SK-N-SH treated with all-trans-retinoic acid at 6 μM for 48 hours (cell line): ENCODE data around the gene AIG1.
"Not testable (repeated sequence)": the region's sequence is repeated elsewhere in the genome, so short reads cannot be mapped to it uniquely, and the experiment has no call there.

Source experiments
- ATAC-seq: fragments of 200-7000 bp; cut with Tn5 transposase; 3 replicates; pipeline ENCODE4 v1.9.1; 2020; ENCODE audit warnings: mild to moderate bottlenecking, moderate library complexity
- ARNTL ChIP-seq: fragments of 450-650 bp; formaldehyde crosslinking; IDR thresholded peaks from 2 replicates; pipeline ENCODE4 v1.5.0; 2020; ENCODE audit warnings: low read depth, mild to moderate bottlenecking, moderate library complexity, borderline replicate concordance
- BACH2 ChIP-seq: fragments of 250-450 bp; sonication (Bioruptor Pico); IDR thresholded peaks from 2 replicates; pipeline ENCODE4 v1.9.0; 2021; ENCODE audit warnings: mild to moderate bottlenecking, borderline replicate concordance
- CREB5 ChIP-seq: fragments of 250-450 bp; sonication (Bioruptor Pico); IDR thresholded peaks from 2 replicates; pipeline ENCODE4 v1.5.1; 2020; ENCODE audit warnings: low read depth, mild to moderate bottlenecking, moderate library complexity
- CSDC2 ChIP-seq: fragments of 250-450 bp; sonication (Bioruptor Pico); IDR thresholded peaks from 2 replicates; pipeline ENCODE4 v1.5.0; 2020; ENCODE audit warnings: mild to moderate bottlenecking, moderate library complexity
- ESRRG ChIP-seq: fragments of 250-450 bp; sonication (Bioruptor Pico); IDR thresholded peaks from 2 replicates; pipeline ENCODE4 v1.6.1; 2021; ENCODE audit warnings: mild to moderate bottlenecking
- GLIS3 ChIP-seq: fragments of 250-450 bp; sonication (Bioruptor Pico); IDR thresholded peaks from 2 replicates; pipeline ENCODE4 v1.5.0; 2020; ENCODE audit warnings: mild to moderate bottlenecking, moderate library complexity
- OSR1 ChIP-seq: fragments of 250-450 bp; sonication (Bioruptor Pico); IDR thresholded peaks from 2 replicates; pipeline ENCODE4 v1.8.0; 2022; ENCODE audit warnings: moderate library complexity, mild to moderate bottlenecking, inconsistent platforms
- PATZ1 ChIP-seq: fragments of 250-450 bp; sonication (Bioruptor Pico); IDR thresholded peaks from 2 replicates; pipeline ENCODE4 v1.8.0; 2020; ENCODE audit warnings: mild to moderate bottlenecking, moderate library complexity, borderline replicate concordance
- POU6F1 ChIP-seq: fragments of 250-450 bp; sonication (Bioruptor Pico); IDR thresholded peaks from 2 replicates; pipeline ENCODE4 v1.8.0; 2021; ENCODE audit warnings: low read depth, mild to moderate bottlenecking, moderate library complexity, borderline replicate concordance
- PPARA ChIP-seq: fragments of 250-450 bp; sonication (Bioruptor Pico); IDR thresholded peaks from 2 replicates; pipeline ENCODE4 v1.5.0; 2020; ENCODE audit warnings: mild to moderate bottlenecking, borderline replicate concordance
- RARB ChIP-seq: fragments of 250-450 bp; sonication (Bioruptor Pico); IDR thresholded peaks from 2 replicates; pipeline ENCODE4 v1.8.0; 2021; ENCODE audit warnings: mild to moderate bottlenecking, moderate library complexity
- SNAI2 ChIP-seq: fragments of 250-450 bp; sonication (Bioruptor Pico); IDR thresholded peaks from 2 replicates; pipeline ENCODE4 v1.5.0; 2020; ENCODE audit warnings: mild to moderate bottlenecking, moderate library complexity
- TCF4 ChIP-seq: fragments of 250-450 bp; sonication (Bioruptor Pico); IDR thresholded peaks from 2 replicates; pipeline ENCODE4 v1.8.0; 2021; ENCODE audit warnings: mild to moderate bottlenecking, moderate library complexity, borderline replicate concordance
- TOX ChIP-seq: fragments of 250-450 bp; sonication (Bioruptor Pico); IDR thresholded peaks from 2 replicates; pipeline ENCODE4 v1.8.0; 2021; ENCODE audit warnings: mild to moderate bottlenecking, moderate library complexity, borderline replicate concordance
- TSHZ2 ChIP-seq: fragments of 250-450 bp; sonication (Bioruptor Pico); IDR thresholded peaks from 2 replicates; pipeline ENCODE4 v1.5.0; 2020; ENCODE audit warnings: mild to moderate bottlenecking, moderate library complexity
- ZFP3 ChIP-seq: fragments of 250-450 bp; sonication (Bioruptor Pico); IDR thresholded peaks from 2 replicates; pipeline ENCODE4 v1.5.0; 2020; ENCODE audit warnings: mild to moderate bottlenecking, moderate library complexity
- ZFP30 ChIP-seq: fragments of 450-650 bp; formaldehyde crosslinking; IDR thresholded peaks from 2 replicates; pipeline ENCODE4 v1.5.0; 2022; ENCODE audit warnings: mild to moderate bottlenecking, moderate library complexity
- ZNF8 ChIP-seq: fragments of 450-650 bp; formaldehyde crosslinking; IDR thresholded peaks from 2 replicates; pipeline ENCODE4 v1.5.0; 2020; ENCODE audit warnings: mild to moderate bottlenecking, moderate library complexity

The AIG1 gene

GRCh38 chr6:143040018-143040417, 20.7 kb upstream of the AIG1 start:
- no peak for ATAC-seq
- TF ChIP-seq SNAI2 (no peak), CSDC2 (CRISPR knock-in tag) (no peak), OSR1 (no peak), ZFP3 (CRISPR knock-in tag) (no peak), ZFP30 (CRISPR knock-in tag) (no peak), PPARA (CRISPR knock-in tag) (no peak), ARNTL (CRISPR knock-in tag) (no peak), PATZ1 (no peak)
- TF ChIP-seq, all 23 proteins: peak for 0

- not testable (repeated sequence) for ATAC-seq
- TF ChIP-seq ZNF8 (CRISPR knock-in tag) = peak; percentile 34; the same call in 1 of the 2 replicates
Measured at GRCh38 chr6:143044345-143044744, 16.3 kb upstream of the AIG1 start.

- ATAC-seq = no peak
- no peak for TF ChIP-seq ZFP30 (CRISPR knock-in tag)
- no peak for TF ChIP-seq ESRRG (CRISPR knock-in tag)
- no peak for TF ChIP-seq CSDC2 (CRISPR knock-in tag)
- no peak for TF ChIP-seq SNAI2
- TF ChIP-seq TSHZ2 = no peak
Measured at GRCh38 chr6:143049611-143050010, 11.1 kb upstream of the AIG1 start.

- TF ChIP-seq POU6F1 (CRISPR knock-in tag) = no peak
- TF ChIP-seq CREB5 (CRISPR knock-in tag) = no peak
- no peak for TF ChIP-seq CSDC2 (CRISPR knock-in tag)
- no peak for TF ChIP-seq RARB (CRISPR knock-in tag)
- no peak for TF ChIP-seq OSR1
- TF ChIP-seq ZFP3 (CRISPR knock-in tag) = no peak
- TF ChIP-seq TSHZ2 = no peak
- TF ChIP-seq ZFP30 (CRISPR knock-in tag) = no peak
- no peak for TF ChIP-seq GLIS3 (CRISPR knock-in tag)
- TF ChIP-seq BACH2 = no peak
- TF ChIP-seq TCF4 (CRISPR knock-in tag) = no peak
- no peak for TF ChIP-seq TOX (CRISPR knock-in tag)
- TF ChIP-seq ZNF8 (CRISPR knock-in tag) = no peak
- no peak for TF ChIP-seq PATZ1
- no peak for ATAC-seq
Measured at GRCh38 chr6:143050509-143050908, 10.2 kb upstream of the AIG1 start.
